Stimulated activated CD8-positive, alpha-beta memory T cell treated with anti-CD3 and anti-CD28 coated beads, Interleukin-7, amount 100 ng/mL, for 24 hours (primary cell): ENCODE measurements around the gene PARS2.

Experiments used
- DNase-seq: peaks from one replicate; pipeline ENCODE4 v3.0.0-alpha.2; 2020; ENCODE audit warnings: low read depth

The PARS2 gene

GRCh38 chr1:54774820-54775498, 10.6 kb upstream of the PARS2 start:
- no peak for DNase-seq

DNA sequence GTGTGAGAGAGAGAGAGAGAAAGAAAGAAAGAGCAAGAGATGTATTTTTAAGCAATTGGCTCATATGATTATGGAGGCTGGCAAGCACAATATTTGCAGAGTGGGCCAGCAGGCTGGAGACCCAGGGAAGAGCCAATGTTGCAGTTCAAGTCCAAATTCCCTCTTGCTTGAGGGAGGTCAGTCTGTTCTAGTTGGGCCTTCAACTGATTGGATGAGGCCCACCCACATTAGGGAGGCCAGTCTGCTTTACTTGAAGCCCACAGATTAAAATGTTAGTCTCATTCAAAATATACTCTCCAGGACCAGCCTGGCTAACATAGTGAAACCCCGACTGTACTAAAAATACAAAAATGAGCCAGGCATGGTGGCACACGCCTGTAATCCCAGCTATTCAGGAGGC, 8.6 kb upstream of the PARS2 start:
- no peak for DNase-seq

- no peak for DNase-seq
These were observed 3.8 kb upstream of the PARS2 start for GRCh38 chr1:54768093-54768492.

DNA sequence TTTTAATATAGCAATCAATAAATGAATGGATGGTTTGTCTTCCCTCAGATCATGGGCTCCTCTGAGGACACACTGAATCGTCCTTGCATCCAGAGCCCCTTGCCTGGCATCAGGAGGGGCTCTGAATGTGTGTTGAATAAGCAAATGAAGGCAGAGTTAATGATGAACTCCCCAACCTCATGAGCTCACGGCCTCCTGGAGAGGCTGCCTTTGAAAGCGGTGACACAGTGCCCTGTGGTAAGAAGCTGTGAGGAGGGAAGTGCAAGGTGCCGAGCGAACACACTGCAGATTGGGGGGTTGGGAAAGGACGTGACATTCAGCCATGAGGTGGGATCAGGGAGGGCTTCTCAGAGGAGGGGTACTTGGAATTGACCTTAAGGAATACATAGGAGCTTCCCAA, 3.2 kb upstream of the PARS2 start:
- no peak for DNase-seq

- DNase-seq, result no peak
These were observed 2.4 kb upstream of the PARS2 start for GRCh38 chr1:54766726-54767125.

- no peak for DNase-seq
These were observed 719 bp upstream of the PARS2 start for GRCh38 chr1:54764922-54765561.

DNA sequence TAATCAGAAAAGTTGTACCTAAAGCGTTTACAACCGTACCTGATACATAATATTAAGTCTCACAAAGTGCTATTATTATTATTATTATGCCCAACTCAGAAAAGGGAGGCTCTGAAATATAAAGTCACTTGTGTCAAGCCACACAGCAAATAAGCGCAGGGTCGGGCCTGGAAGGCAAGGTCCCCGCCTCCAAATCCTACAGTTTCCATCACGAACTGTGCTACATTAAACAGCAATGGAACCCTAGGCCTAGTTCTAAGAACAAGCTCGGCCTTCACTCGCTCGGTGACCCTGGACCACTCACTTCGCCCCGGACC, 549 bp downstream of the PARS2 start:
- no peak for DNase-seq

DNA sequence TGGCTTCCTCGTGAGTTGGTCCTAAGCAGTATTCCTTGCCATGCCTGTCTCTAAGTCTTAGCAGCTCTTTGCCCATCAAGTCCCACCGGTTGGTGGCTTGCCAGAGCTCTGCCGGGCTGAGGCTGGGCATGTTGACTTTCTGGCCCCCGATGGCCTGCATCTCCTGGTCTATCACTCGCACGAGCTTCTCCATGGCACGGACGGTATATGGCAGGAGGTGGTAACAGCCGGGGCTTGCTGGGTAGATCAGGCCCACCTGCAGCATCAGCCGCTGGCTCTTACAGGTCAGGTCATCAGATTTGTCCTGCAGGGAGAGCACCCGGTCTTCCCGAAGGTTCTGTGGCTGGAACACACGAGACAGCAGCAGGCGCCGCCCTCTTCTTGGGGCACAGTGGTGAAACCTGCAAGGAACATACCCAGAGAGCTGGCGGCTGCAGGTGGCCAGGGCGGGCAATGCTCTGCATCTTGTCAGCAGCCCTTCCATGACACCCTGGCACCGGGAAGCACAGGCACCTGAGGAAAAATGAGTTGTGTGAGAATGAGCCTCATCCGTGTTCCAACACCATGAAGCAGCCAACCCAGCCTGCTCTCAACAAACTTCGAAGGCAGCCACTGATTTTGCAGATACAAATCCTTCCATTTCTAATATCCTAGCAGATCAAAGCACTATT, 5.5 kb downstream of the PARS2 start:
- DNase-seq, result no peak

DNA sequence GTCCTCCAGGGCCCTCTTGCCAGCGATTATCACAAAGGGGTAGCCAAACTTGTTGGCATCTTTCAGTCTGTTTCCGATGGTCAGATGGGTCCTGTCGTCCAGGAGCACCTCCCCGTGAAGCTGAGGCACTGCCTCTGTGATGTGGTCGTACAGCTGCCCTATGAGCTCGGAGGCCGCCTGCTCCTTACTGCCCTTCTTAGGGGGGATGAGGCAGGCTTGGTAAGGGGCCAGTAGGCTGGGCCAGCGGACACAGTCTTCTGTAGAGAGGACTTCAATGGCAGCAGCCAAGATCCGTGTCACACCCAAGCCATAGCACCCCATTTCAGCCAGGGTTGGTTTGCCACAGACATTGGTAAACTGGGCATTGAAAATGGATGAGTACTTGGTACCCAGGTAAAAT, 6.5 kb downstream of the PARS2 start:
- no peak for DNase-seq

DNA sequence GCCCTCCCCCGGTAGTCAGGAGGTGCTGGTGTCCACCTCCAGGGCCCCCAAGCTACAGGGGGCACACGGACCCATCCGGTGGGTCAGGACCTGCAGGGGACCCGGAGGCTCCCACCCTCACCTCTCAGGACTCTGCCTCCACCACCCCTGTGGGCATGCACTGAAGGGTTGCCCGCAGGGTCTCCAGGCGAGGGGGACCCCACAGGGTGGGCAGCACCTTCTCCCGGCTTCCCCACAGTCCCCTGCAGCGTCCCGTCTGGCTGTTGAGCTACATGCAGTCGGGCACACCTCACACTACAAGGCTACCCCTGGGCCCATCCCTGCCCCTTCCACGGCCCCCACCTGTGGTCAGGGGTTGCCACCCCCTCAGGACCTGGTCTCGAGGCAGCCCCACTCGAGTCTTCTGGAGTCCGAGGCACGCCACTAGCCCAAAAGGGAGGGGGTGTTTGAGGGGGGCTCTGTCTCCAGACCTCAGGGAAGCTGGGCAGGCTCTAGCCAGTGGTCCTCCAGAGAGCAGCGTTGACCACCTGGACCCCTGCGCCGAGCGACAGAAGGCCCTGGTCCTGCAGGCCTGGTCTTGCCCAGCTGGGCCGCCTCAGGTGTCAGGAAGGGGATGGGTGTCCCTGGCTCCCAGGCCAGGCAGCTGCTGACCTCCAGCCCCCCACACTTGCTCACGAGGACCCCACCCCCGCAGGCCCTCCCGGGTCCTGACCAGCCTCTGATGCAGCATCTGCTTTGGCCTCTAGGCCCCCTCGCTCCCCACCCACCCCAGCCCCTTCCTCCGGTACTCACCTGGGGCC, 9.6 kb downstream of the PARS2 start:
- DNase-seq, result no peak

DNA sequence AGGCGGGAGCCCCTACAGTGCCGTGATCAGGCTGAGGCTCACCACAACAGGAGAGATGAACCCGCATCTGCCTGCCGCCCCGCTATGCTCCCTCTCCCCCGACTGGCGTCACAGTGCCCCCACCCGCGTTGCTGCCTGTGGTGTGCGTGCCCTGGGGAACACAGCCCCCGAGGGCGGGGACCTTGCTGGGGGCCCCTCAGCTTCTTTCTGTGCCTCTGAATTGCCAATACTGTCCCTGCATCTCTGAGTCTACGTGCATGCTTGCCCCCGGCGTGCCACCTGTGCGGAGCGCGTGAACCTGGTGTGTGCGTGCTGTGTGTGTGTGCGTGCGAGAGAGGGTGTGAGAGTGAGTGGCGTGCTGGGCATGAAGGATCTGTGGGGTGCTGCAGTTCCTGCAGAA, 10.3 kb downstream of the PARS2 start:
- no peak for DNase-seq

DNA sequence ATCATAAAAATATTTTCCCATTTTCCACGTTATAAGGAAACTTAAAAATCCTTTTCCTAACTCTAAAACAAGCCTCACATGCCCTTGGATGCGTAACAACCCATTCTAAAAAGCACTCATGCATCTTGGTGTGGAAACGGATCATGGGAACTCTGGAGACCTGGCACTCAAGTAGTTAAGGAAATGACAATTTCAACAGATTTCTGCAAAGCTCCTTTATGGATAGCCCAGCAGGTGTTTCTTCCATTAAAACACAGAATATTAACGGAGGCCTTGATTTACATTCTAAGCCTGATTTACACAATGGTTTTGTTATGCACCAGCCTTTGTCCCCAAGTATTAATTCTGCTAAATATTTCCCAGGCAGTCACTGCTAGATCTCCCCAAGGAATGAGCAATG, 12.9 kb downstream of the PARS2 start:
- no peak for DNase-seq

DNA sequence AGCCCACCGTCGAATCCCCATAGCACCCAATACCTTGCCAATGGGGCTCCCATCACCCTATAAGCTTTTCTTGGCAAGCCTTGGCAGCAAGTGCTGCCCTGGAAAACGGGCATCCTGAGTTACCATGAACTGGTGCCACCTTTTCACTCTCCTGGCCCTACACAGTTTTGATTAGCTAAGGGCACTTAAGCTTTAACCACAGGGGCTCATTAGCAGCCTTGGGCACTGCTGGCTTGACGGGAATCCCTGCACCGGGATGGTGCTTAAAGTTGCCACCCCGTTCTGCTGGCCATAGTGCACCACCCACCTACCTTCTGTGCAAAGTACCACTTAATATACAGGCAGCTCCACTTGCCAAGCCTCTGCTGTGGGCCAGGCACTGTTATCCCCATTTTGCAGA, 13.7 kb downstream of the PARS2 start:
- DNase-seq, result no peak

- DNase-seq, result no peak
These were observed 16.1 kb downstream of the PARS2 start for GRCh38 chr1:54748094-54748835.

DNA sequence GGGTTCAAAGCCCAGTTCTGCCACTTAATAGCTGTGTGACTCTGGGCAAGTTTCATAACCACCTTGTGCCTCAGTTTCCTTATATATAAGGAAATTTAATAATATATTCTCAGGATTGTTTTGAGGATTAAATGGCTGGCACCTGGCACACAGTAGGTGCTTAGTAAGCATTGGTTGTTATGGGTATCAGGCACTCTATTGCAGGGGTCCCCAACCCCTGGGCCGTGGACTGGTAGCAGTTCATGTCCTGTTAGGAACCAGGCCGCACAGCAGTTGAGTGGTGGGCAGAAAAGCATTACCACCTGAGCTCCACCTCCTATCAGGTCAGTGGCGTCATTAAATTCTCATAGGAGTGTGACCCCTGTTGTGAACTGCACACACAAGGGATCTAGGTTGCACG, 18.5 kb downstream of the PARS2 start:
- no peak for DNase-seq

GRCh38 chr1:54745274-54745673, 19.0 kb downstream of the PARS2 start:
- DNase-seq, result no peak

GRCh38 chr1:54744696-54745095, 19.6 kb downstream of the PARS2 start:
- DNase-seq, result no peak

DNA sequence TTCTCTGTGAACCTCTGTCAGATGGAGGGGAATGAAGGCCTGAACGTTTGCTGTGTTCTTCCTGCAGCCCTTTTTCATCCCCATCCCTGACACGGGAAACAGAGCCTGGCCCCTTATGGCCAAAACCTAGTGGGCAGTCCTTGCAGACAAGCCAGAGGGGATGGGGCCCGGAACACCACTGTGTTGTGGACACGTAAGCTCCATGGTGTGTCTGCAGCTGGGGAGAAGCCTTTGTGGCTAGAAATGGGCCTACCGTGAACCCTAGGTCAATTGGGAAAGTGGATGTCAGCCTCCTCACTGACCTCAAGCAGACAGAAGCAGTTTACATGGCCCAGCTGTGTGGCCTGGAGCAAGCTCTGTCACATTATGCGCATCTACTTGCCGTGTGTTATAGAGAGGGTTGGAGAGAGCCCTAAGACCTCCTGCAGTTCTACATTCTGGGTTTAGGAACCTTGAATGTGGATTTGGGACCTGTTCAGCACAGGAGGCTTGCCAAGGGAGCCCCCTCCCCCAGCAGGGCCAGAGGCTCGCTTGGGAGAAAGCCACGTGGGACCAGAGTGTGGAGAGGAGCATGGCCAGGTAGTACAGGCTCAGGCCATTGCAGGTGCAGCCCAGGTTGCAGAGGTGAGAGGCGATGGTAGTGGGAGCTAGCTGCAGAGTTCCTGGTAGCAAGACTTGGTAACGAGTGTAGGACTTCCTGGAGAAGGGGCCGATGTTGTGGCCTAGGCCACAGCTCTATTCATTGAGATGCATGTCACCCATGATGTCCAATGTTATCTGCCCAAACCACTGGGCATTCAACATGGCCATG, 20.7 kb downstream of the PARS2 start:
- DNase-seq, result no peak

DNA sequence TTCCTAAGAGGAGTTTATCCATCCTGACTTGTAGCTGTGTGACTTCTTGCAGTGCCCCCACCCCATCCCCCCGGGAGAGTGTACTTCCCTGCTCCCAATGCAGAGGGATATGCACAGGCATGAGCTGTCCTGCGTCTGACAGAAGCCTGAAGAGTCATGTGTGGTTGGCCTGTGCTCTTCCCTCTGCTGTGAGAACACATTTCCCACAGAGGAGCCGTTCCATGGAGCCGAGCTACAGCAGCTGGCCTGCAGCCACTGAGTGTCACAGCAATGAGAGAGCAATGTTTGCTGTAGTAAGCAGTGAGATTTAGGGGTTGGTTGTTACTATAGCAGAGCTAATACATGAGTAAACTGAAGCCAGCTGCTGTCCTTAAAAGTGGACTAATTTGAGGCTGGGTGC, 22.0 kb downstream of the PARS2 start:
- no peak for DNase-seq

DNA sequence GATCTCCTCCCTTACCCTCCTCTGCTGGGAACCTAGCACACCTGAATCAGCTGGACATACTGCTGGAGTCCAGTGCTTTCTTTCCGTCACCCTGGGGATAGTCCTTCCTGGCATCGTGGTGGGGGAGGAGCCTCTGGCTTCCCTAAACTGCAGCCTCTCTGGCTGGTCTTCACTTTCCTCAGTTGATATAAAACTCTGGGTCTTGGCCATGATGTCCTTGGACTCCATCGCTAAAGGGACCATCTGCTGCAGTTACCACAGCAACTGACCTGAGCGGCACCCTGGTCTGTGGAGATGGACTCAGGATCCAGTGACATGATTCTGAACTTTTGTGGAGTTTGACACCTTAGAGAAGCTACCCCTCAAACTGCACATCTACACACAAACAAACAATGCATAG, 22.8 kb downstream of the PARS2 start:
- no peak for DNase-seq

GRCh38 chr1:54738244-54738643, 26.1 kb downstream of the PARS2 start:
- no peak for DNase-seq
